Fibroblast of lung (primary cell): Measurements from ENCODE around the gene DGKZ.

Experiments
- CTCF ChIP-seq, 2 donors: IDR thresholded peaks in 1 of 2; conservative IDR thresholded peaks in 1 of 2; 1 replicate in 1 of 2; 2 replicates in 1 of 2; pipeline ENCODE4 v1.5.1; 2011 to 2012; ENCODE audit warnings: low read length in 2 of 2, control low read depth in 1 of 2, inconsistent platforms in 1 of 2, low read depth in 1 of 2, mild to moderate bottlenecking in 1 of 2
- EZH2 ChIP-seq: IDR thresholded peaks from 2 replicates; pipeline ENCODE4 v1.5.1; 2012; ENCODE audit warnings: low read length, control low read depth, mild to moderate bottlenecking; ENCODE audit errors: missing control alignments

GRCh38 chr11:46360878-46361277 lies 13.6 kb downstream of the DGKZ start:
- no peak for TF ChIP-seq EZH2
- TF ChIP-seq CTCF (conservative IDR thresholded peaks at IDR 0.05 in 1 of 2, IDR thresholded peaks at IDR 0.05 in 1 of 2; ENCODE audit: low read depth in 1 of 2, low read length in 2 of 2): no peak
